ENCODE measurements around the gene SSNA1. TPM values are rescaled to one million over a fixed set of nuclear protein-coding genes. Genes with fewer than 3 reads are reported as not detected.

The SSNA1 gene
- total RNA-seq, 2 donors from 2014 or later: 40.4 to 44.6 TPM

GRCh38 chr9:137165250-137165836, 23.1 kb upstream of the SSNA1 start:
- intact Hi-C loops (cut with DNase I): no loop called here
- no peak for DNase-seq (ENCODE audit: low spot score)

- intact Hi-C loops (cut with DNase I): no loop called here
- no peak for DNase-seq (ENCODE audit: low spot score)
Measured at GRCh38 chr9:137166380-137167229, 21.9 kb upstream of the SSNA1 start.

- no peak for DNase-seq (ENCODE audit: low spot score)
- intact Hi-C loops (cut with DNase I): no loop called here
Measured at GRCh38 chr9:137167277-137167746, 21.2 kb upstream of the SSNA1 start.

GRCh38 chr9:137167747-137168572, 20.5 kb upstream of the SSNA1 start:
- intact Hi-C loops (cut with DNase I): no loop called here
- DNase-seq (ENCODE audit: low spot score): no peak

- no peak for DNase-seq (ENCODE audit: low spot score)
- intact Hi-C loops (cut with DNase I): no loop called here
Measured at GRCh38 chr9:137168573-137168903, 19.9 kb upstream of the SSNA1 start.

GRCh38 chr9:137168904-137169856, 19.3 kb upstream of the SSNA1 start:
- no peak for DNase-seq (ENCODE audit: low spot score)
- intact Hi-C loops (cut with DNase I): no loop called here

GRCh38 chr9:137169896-137170358, 18.5 kb upstream of the SSNA1 start, which contains the start of gene LRRC26:
Gene LRRC26, minus strand, starts transcription at chr9:137170051. Its CDS starts 108 bp downstream, at chr9:137169943.
- no peak for DNase-seq (ENCODE audit: low spot score)
- intact Hi-C loops (cut with DNase I): no loop called here

- no peak for DNase-seq (ENCODE audit: low spot score)
- intact Hi-C loops (cut with DNase I): no loop called here
Measured at GRCh38 chr9:137170486-137171148, 17.9 kb upstream of the SSNA1 start.

GRCh38 chr9:137171149-137171900, 17.2 kb upstream of the SSNA1 start:
- intact Hi-C loops (cut with DNase I): no loop called here
- DNase-seq (ENCODE audit: low spot score): no peak

- intact Hi-C loops (cut with DNase I): no loop called here
- DNase-seq (ENCODE audit: low spot score): no peak
Measured at GRCh38 chr9:137172901-137173795, 15.3 kb upstream of the SSNA1 start.

GRCh38 chr9:137173796-137174664, 14.4 kb upstream of the SSNA1 start:
- intact Hi-C loops (cut with DNase I): no loop called here
- DNase-seq (ENCODE audit: low spot score): no peak

- intact Hi-C loops (cut with DNase I): no loop called here
Measured at GRCh38 chr9:137174722-137175293, 13.7 kb upstream of the SSNA1 start.

GRCh38 chr9:137175345-137175961, 13.0 kb upstream of the SSNA1 start:
- DNase-seq (ENCODE audit: low spot score): no peak
- intact Hi-C loops (cut with DNase I): no loop called here

More at GRCh38 chr9:137174722-137175293, 13.7 kb upstream of the SSNA1 start:
- no peak for DNase-seq (ENCODE audit: low spot score)

GRCh38 chr9:137176302-137177182, 11.9 kb upstream of the SSNA1 start:
- no peak for DNase-seq (ENCODE audit: low spot score)
- intact Hi-C loops (cut with DNase I): no loop called here
